GM19438 (cell line): ENCODE results near the gene CDKN1C.

ENCODE experiments used
- ATAC-seq: cut with Tn5 transposase; IDR thresholded peaks from one replicate; pipeline ENCODE4 v1.9.1; 2021; ENCODE audit warnings: low read depth; ENCODE audit not compliant: unreplicated experiment

CDKN1C gene

DNA sequence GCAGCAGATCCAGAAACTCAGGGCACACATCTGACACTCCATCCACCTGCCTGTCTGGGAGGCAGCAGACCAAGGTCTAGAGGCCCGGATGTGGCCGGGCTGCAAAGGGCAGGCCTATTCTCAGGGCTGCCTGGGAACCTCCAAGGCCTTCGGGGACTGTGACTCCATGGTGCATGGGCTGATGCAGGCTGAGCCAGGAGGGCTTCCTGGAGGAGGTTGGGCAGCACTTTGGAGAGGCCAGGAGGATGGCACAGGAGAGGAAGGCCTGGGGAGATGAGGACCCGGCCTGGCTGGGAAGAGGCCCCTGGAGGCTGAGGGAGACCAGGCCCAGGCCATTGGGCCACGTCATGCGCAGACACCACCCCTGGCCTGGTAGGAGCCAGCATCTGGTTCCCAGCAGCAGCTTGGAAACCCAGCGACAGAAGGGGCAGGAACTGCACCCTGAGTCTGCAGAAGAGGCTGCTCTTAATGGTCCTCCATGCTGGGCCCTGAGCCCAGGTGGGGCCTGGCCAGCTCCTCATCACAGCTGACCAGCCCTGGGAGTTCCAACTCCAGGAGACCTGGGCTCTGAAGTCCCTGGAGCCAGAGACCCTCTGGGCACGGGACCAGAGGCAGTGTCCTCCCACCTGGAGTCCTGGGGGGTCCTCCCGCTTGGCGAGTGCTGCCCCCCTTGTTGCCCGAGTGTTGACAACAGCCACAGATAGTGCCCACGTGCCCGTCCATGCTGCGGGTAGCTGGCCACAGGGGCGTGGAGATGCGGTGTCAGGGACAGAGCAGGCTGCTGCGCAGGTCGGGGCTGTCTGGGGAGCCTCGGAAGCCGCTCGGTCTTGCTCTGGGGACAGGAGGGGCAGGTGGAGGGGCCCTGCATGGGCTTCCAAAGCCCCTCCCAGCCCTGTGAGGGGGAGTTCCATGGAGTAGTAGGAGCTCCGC lies 38.1 kb upstream of the CDKN1C start:
- no peak for ATAC-seq

DNA sequence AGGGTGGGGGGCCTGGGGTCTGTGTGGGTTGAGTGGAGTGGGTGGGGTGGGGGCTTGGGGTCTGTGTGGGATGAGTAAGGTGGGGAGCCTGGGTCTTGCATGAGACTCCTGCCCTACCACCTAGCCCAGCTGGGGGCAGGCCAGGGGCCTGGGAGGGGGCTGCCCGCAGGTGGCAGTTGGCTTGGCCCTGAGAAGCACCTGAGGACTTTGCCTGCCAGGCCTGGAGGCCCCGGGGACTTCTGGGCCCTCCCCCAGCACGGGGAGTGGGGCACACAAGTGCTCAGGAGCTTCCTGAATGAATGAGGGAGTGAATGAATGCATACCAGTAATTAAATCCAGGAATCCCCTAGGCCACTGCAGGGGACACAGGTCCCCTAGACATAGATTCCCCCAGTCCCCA lies 37.1 kb upstream of the CDKN1C start:
- ATAC-seq = no peak

DNA sequence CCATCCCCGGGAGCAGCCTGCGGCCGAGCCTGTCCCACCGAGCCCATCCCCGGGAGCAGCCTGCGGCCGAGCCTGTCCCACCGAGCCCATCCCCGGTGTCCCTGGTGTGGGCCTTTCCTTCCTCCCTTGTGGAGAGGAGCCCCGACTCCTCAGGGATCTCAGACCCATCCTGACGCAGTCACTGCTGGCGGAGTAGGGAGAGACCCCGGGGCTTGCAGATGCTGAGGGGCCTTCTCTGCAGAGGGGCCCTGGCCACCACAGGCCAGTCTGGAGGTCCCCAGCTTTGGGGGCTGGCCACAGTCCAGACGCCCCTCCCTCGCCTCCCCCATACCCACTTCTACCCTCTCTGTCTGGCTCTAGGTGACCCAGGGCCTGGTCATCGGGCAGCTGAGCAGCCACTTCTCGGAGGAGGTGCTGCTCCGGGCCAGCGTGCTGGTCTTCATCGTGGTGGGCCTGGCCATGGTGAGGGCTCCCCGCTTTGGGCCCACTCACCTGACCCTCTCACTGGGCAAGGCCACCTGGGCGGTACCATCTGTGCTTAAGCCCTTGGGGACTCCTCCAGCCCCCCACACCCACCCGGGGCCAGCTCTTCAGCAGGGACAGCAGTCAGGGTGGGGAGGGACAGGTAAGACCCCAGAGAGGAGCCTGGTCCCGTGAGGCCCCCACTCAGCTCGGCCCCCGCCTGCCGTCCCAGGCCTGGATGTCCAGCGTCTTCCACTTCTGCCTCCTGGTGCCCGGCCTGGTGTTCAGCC lies 36.3 kb upstream of the CDKN1C start:
- no peak for ATAC-seq

DNA sequence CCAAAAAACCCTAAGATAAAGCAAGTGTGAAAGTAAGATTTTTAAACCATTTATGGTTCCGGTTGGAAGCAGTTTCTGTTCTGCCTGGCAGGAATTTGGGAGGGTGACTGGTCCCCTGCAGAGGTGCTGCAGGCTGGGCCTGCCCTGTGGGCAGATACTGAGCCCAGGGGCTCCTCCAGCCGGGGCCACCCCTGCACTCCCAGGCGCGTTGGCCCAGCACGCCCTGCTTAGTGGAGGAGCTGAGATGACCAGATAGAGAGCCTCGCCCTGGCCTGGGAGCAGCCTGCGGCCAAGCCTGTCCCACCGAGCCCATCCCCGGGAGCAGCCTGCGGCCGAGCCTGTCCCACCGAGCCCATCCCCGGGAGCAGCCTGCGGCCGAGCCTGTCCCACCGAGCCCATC lies 35.7 kb upstream of the CDKN1C start:
- ATAC-seq = no peak

DNA sequence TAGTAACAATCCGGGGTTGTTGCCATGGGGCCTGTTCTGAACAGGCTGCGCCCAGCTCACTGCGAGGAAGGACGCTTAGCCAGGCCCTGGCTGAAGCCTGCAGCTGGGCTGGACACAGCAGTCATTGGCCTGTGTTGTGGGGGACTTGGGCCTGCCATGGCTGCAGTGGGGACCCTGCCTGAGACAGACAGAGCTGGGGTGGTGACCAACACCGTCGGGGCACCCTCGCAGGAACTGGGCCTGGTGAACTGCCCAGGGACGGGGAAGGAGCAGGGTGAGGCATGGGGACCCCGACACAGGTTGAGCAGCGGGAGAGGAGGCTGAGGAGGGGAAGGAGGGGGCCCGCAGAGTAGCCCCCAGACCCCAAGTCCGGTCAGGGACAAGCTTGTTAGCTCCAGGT lies 34.8 kb upstream of the CDKN1C start:
- no peak for ATAC-seq

DNA sequence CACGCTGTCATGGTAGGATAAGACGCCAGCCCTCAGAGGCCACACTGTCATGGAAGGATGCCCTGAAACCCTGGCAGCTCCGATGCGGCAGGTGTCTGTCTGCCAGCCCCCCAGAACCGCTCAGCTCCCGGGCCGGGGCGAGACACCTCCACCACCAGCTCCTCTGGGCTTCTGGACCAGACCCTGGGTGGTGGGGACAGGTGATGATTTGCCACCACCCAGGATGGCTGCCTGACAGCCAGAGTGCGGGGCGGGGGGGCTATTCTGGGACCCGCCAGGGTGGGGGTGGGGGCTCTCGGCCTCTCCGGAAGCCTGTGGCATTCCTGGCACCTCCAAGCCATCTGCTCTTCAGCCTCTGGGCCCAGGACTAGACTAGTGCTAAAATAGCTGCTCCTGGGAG lies 34.3 kb upstream of the CDKN1C start:
- no peak for ATAC-seq

DNA sequence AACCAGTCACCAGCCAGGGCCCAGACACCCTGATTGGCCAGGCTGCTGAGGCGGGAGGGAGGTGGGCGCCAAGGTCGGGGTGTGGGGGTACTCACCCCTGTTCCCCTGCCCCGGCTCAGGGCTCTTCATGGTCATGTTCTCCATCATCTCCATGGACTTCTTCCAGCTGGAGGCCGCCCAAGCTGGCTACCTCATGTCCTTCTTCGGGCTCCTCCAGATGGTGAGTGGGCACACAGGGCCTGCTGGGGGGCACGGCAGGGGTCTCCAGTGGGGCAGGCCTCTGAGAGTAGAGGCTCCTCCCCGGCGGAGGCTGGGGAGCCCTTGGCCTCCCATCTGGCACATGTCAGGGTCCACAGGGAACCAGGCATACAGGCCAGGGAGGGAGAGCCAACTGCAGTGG lies 33.6 kb upstream of the CDKN1C start:
- no peak for ATAC-seq

DNA sequence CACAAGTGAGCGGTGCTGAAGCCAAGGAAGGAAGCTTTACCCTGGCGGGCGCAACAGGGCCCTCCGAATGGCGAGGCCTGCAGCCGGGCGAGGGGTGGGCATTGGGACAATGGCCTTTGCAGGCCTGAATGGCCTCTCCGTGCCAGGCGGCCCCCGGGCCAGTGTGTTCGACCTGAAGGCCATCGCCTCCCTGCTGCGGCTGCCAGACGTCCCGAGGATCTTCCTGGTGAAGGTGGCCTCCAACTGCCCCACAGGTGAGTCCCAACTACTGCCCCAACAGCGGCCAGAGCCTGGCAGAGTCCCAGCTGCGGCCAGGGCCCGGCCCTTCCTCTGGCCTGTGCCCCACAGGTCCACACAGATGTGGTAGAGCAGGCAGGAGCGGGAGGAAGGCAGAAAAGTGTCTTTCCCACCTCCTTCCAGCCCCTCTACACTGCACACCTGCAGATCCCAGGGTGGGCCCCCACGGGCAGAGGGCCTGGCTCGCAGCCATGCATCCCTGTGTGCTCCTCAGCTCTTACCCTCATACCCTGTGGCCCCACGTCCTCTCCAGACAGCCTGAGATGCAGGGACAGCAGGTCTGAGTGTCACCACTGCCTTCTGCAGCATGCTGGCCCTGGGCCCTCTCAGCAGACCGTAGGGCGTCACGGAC lies 32.4 kb upstream of the CDKN1C start:
- no peak for ATAC-seq

DNA sequence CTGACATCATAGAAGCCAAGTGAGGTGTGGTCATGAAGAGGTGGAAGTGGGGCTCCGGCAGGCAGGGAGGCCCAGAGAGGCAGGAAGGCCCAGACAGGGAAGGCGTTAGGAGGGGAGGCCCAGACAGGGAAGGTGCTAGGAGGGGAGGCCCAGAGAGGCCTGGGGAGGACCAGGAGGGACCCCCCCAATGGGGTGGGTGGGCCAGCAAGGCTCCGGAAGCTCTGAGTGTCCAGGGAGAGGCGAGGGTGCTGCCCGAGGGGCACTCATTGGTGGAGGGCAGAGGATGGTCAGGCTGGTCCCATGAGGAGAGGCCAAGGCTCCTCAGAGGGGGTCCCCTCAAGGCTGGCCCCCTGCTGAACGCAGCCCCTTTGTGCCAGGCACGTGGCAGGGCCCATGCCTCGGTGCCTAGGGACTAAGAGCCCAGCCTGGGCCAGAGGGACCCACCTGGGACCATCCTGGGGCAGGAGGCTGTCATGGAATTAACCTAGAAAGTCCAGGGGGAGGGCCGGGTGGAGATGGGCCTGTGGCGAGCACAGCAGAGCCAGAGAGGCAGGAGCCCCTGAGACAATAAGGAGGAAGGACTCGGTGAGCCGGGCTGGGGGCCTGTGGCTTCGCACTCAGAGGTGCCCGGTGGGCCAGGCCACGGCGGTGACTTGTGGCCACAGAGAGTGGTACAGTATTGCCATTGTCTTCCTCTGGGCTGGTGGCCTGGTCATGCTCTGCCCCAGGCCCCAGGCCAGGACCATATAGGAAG lies 31.5 kb upstream of the CDKN1C start:
- ATAC-seq = no peak

DNA sequence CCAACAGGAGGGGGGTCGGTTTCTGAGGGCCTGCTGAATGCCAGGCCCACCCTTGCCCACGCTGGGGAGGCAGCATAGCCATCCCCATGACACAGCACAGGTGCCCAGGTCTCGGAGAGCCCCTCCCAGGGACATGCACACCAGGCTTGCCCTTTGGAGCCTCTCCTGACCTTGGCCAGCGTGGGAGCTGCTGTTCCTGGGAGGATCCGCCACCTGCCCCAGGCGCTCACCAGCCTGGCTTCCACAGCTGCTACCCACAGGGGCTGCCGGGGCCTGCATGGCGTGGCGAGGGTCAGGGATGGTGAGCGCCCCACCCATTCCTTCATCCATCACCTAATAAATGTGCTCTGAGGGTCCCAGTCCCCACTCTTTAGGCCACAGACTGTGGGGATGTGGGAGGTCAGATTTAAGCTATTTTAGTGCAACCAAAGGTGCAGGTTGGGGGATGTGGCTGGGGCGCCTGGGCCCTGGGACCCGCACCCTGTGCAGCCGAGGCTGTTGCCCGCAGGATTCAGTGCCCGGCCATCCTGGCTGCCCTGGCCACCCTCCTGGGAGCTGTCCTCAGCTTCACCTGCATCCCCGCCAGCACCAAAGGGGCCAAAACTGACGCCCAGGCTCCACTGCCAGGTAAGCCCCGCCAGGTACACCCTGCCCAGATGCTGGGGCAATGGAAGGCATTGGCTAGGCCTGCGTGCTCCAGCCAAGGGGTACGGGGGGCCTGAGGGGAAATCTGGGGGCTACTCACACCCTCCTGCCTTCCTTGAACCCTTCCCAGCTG lies 30.7 kb upstream of the CDKN1C start:
- ATAC-seq = no peak

DNA sequence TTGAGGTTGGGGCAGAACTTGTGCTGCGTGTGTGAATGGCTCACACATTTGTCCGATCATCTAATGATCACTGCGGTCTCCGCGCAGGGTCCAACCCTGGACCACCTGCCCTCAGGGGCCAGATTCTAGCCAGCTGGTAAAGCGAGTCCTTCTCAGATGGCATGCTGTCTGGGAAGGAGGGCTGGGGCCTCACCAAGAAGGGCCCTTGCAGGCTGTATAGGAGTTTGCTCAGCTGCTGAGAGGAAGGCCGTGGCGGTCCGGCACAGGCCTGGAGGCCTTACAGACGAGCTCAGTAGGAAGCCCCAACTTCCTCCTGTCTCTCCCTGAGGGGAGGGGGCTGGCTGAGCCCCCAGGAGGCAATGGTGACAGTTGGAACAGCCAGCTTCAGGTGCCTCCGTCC lies 29.9 kb upstream of the CDKN1C start:
- ATAC-seq = no peak

DNA sequence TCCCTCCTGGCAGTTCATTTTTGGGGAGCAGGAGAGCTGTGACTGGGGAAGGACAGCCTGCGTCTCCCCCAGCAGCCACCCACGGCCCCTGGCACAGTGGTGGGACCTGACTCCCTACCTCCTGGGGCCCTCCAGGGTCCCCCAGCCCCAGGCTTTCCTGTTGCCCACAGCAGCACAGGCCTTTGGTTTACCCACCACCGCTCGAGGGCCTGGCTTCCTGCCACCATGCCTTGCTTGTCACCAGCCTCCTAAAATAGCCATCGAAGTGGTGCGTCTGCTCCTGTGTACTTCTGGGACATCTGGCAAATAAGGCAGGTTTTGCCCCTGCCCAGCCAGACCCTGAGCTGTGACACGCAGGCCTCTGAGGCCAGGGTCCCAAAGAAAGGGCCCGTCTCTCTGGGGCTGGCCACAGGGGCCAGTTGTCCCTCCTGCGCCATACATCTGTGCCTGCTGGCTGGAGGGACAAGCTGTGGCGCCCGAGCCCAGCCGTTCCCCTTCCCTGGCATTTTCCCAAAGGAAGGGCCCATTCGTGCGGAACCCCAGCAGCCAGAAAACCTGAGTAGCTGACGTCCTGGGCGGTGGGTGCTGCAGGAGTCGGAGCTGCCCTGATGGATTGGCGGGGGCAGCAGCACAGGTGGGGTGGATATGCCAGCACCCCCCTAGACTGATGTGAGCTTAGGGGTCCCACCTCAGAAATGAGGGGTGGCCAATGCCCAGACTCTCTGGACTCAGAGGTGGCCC lies 29.1 kb upstream of the CDKN1C start:
- no peak for ATAC-seq

DNA sequence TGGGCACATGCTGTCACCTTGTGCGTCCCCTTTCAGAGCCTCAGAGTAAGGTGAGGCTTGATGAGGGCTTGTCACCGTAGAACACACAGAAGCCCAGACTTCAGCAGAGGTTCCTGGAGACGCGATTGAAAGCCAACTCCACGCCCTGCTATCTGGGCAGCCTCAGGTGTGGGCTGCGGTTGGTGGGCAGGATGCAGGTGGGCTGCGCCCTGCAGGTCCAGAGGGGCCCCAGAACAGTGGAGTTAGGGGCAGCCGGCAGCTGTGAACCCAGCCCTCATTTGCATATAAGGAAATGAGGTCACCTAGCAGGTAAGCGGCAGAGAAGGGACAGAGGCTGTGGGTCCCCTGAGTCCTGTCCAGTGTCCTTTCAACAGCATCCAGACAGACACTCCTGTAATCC lies 28.2 kb upstream of the CDKN1C start:
- no peak for ATAC-seq

DNA sequence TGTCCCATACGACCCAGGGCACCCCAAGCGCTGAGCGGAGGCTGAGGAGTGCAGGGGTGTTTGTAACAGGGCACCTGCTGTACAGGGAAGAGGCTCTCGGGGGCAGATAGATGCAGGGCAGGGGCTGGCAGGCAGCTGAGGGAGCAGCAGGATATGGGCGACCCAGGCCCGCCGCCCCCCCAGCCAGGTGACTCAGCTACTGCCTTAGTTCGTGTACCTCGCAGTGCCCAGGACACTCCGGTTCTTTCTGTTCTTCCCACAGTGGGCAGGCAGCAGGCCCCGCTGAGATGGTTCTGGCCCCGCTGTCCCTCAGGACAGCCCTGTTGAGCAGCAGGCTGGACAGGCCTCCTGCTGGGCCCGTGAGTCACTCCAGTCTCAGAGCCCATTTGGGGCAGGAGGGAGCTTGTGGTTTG lies 27.4 kb upstream of the CDKN1C start:
- no peak for ATAC-seq

DNA sequence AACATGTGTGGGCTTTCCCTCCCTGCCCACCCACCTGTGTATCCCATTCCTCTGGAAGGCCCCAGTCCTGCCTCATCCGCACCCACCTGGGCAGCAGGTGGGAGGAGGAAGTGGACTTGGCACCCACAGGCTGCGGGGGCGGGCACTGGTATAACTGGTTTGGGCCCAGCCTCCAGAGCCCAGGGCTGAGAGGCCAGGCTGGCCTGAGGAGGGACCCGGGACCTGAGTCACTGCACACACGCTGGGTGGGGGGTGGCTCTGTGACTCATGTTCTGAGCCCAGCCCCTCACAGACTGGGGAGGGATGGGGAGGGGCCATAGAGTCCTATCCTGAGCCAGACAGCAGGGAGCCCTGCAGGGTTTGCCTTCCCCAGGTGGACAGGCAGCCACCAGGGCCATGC lies 26.9 kb upstream of the CDKN1C start:
- no peak for ATAC-seq

DNA sequence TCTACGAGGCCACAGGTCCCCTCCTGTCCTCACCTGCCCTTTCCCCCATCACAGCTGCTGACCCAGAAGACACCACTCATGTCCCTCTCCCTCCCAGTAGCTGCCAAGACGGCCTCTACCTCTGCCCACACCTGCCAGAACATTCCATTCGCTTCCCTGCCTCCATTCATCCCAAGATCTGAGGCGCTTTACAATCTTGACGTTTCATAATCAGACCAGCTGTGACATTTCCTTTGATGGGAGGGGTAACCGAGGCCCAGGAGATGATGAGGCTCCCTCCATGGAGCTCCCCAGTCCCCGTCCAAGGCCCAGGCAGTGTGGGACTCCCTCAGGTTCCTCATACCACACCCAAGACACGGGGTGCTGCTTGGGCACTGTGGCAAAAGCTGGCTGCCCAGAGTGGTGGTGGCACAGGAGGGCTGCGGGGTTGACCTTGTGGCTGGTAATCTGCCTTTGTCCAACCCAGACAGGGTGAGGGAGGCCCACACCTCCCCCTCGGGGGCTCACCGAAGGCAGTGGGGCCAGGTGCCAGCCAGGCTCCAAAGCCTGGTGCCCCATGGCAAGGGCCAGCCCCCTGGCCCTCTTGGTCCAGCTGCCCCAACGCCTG lies 26.3 kb upstream of the CDKN1C start:
- ATAC-seq = no peak

DNA sequence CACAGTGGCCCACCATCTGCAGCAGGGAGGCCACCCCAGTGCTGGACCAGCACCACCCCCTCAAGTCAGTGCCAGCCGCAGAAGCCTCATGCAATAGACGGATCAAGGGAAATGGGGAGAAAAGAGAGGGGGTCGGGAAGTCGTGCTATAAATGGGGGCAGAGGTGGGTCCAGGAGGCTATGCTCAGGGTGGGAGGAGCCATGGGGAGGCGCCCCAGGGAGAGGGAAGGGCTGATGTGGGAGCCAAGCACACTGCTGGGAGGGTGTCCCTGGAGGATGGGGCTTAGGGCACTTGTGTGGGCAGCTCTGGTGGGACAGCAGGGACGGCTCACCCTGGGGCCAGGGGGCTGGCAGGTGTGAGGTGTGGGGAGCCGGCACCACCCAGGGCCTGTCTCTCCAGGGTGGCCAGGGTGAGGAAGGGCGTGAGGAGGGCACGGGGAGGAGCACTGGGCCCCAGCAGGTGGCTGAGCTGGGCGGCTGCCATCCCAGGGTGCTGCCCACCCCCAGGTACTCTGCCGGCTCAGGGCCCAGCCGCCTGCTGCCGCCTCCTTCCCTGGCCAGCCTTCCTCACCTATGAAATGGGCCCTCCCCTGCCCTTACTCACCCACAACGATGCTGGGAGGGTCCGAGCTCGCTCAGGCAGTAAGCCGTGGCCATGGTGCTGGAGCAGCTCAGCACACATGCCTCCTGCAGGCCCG lies 25.7 kb upstream of the CDKN1C start:
- ATAC-seq = no peak

DNA sequence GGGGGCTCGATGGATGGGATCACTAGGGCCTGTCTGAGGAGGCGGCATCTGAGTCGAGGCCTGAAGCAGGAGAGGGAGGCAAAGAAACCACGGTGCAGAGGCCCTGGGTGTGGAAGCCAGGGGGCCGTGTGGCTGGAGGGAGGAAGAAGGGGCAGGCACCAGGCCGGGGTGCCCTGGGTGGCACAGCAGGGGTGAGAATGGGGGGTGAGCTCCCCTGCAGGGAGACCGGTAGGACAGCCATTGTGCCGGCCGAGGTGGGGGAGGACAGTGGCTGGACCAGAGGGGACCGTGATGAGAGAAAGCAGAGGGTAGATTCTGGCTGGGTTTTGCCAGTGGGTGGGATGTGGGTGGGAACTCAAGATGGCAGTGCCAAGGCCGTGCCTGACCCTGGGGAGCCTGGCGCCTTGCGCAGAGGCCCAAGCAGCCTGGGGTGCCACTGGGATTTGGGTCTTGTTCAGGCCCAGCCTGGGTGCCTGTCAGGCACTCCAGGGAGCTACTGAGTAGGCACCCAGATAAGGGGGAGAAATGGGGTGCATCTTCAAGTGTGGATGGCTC lies 24.9 kb upstream of the CDKN1C start:
- ATAC-seq = no peak
